ENCODE results near the gene CCDC157.

DNA sequence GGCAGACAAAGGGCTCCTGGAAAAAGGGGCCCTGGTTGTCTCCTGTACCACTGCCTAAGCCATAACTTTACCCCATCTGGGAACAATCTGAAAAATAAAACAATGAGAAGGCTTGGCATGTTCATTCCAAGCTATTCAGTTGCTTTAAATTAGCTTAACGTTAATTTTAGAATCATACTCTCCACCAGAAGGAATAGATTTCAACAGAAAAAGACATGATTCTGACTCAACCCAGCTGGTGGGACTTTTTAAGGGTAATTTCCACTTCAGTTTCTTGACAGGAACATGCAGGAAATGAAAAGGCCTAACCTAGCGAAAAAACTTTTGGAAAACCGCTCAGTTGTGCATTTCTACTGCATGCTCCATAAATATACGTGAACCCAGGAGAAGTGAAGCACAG, 8.0 kb upstream of the CCDC157 start:
- no peak for TF ChIP-seq POLR2AphosphoS5 (IDR thresholded peaks at IDR 0.05)
- TF ChIP-seq, protein P1, sequence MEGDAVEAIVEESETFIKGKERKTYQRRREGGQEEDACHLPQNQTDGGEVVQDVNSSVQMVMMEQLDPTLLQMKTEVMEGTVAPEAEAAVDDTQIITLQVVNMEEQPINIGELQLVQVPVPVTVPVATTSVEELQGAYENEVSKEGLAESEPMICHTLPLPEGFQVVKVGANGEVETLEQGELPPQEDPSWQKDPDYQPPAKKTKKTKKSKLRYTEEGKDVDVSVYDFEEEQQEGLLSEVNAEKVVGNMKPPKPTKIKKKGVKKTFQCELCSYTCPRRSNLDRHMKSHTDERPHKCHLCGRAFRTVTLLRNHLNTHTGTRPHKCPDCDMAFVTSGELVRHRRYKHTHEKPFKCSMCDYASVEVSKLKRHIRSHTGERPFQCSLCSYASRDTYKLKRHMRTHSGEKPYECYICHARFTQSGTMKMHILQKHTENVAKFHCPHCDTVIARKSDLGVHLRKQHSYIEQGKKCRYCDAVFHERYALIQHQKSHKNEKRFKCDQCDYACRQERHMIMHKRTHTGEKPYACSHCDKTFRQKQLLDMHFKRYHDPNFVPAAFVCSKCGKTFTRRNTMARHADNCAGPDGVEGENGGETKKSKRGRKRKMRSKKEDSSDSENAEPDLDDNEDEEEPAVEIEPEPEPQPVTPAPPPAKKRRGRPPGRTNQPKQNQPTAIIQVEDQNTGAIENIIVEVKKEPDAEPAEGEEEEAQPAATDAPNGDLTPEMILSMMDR (IDR thresholded peaks at IDR 0.05): no peak
